Fibroblast of the aortic adventitia (primary cell): Measurements from ENCODE around the gene SH3BGRL3. TPM values are rescaled to one million over a fixed set of nuclear protein-coding genes. Genes with fewer than 3 reads are reported as not detected.

Experiments used
- DNase-seq: peaks from one replicate; pipeline ENCODE4 v3.0.0-alpha.2; 2010; ENCODE audit warnings: low read depth
- H3K4me3 ChIP-seq: 2 replicates; pipeline ENCODE4 v1.5.1; 2011; ENCODE audit warnings: low read depth, mild to moderate bottlenecking, control low read depth, low read length, moderate library complexity
- CTCF ChIP-seq: IDR thresholded peaks from 2 replicates; pipeline ENCODE4 v1.5.1; 2011; ENCODE audit warnings: mild to moderate bottlenecking, low read length, control low read depth, inconsistent platforms; ENCODE audit not compliant: insufficient read depth
- total RNA-seq: library from RNA; depleted of rRNA; stranded (reverse); fragments of >200 nt; gene quantifications from 2 replicates; pipeline ENCODE4 v1.2.3, GENCODE V29; 2012; ENCODE audit warnings: low replicate concordance

Gene SH3BGRL3
- total RNA-seq, 1 donor = 114 TPM

- no peak for TF ChIP-seq CTCF
- H3K4me3 ChIP-seq = no peak overlapping the region
- no peak for DNase-seq
Observed at GRCh38 chr1:26268290-26269197, 11.3 kb upstream of the SH3BGRL3 start.

GRCh38 chr1:26269198-26269550 lies 10.7 kb upstream of the SH3BGRL3 start:
- no peak for DNase-seq
- H3K4me3 ChIP-seq = no peak overlapping the region
- no peak for TF ChIP-seq CTCF

GRCh38 chr1:26274801-26275425 lies 5.0 kb upstream of the SH3BGRL3 start:
- DNase-seq = no peak
- no peak for TF ChIP-seq CTCF
- no peak overlapping the region for H3K4me3 ChIP-seq

GRCh38 chr1:26275580-26276431 lies 4.1 kb upstream of the SH3BGRL3 start:
- H3K4me3 ChIP-seq = no peak overlapping the region
- peak; percentile 99 for DNase-seq
- peak; percentile 88 for TF ChIP-seq CTCF

- no peak for DNase-seq
- no peak overlapping the region for H3K4me3 ChIP-seq
- TF ChIP-seq CTCF = no peak
Observed at GRCh38 chr1:26276432-26276838, 3.5 kb upstream of the SH3BGRL3 start.

GRCh38 chr1:26277261-26277661 lies 2.6 kb upstream of the SH3BGRL3 start:
- H3K4me3 ChIP-seq = no peak overlapping the region
- no peak for TF ChIP-seq CTCF
- DNase-seq = no peak
